ENCODE data around the gene TLL2. TPM values are rescaled to one million over a fixed set of nuclear protein-coding genes. Genes with fewer than 3 reads are reported as not detected.

The TLL2 gene
- polyA plus RNA-seq, 3 donors, result 0.09 to 0.32 TPM; not detected in 1

DNA sequence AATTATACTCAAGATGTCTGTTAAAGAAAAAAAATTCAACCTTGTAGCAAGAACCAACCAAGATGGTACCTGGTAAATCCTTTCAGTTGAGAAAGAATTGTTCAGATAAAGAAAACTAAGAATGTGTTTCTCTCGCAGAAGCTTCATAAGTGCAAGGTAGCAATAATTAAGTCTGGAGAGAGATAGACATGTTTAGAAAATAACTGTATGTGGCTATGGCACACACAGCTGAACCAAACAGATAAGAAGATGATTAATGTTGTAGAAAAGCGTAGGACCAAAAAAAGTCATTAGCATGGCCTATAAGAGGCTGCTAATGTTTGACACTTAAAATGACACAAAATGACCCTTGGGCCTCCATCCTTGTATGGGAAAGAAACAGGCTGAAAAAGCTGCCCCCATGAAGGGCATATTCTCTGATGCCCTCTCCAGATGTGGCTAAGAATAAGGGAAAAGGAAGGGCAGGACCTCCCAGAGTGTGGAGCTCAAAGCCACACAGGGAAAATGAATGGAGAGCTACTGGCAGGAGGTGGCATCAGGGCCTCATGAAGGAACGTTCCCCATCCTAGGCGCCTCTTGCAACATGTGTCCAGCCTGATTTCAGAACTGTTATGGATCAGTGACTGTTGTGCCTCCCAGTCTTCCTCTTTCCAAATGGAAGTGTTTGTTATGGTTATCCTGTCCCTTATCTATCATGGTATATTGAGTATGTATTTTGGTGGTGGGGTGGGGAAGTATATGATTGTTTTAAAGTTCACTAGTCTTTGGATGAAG lies 30.7 kb downstream of the TLL2 start:
- 64 to 70% (median 65%) methylated on average over 4 of the region's 4 CpGs for WGBS, 3 donors
- no peak overlapping the region for H3K27ac ChIP-seq (ENCODE audit: low read depth, low read length)

DNA sequence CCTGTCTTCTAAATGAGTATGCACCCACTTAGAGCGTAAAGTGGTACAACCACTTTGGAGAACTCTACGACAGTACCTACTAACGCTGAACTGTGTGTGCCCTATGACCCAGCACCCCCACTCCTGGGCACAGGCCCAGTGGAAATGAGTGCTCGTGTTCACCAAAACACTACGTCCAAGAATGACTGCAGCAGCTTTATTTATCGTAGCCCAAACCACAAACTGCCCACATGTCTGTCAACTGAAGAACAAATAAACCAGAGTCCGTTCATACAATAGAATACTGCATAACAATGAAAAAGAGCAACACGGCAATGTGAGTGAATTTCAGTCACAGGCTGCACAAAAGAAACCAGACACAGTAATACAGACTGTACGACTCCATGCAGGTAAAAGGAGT lies 35.4 kb downstream of the TLL2 start:
- WGBS, 3 donors, result 75 to 79% (median 76%) methylated on average over 9 of the region's 9 CpGs
- H3K27ac ChIP-seq (ENCODE audit: low read depth, low read length), result no peak overlapping the region

DNA sequence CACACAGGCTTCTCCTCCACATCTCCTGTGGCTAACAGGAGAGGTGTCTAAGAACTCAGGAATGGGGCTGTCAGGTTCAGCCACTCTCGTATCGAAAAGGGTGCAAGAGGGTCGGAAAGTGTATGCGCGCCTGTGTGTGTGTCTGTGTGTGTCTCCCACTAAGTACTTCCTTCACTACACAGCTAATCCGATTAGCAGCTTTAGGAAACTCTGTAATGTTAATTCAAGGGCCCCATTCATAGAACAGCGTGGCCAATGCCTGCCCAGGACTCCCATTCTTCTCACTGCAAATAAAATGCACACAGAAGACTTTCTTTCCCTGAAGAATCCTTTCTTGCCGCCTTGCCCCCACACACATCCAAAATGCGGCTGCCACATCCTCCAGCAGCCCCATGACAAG lies 39.9 kb downstream of the TLL2 start:
- no peak overlapping the region for H3K27ac ChIP-seq (ENCODE audit: low read depth, low read length)
- 74 to 79% (median 76%) methylated on average over 9 of the region's 9 CpGs for WGBS, 3 donors

GRCh38 chr10:96470116-96470743 lies 43.5 kb downstream of the TLL2 start:
- no peak overlapping the region for H3K27ac ChIP-seq (ENCODE audit: low read depth, low read length)
- WGBS, 3 donors, result 17 to 34% (median 28%) methylated on average over 4 of the region's 4 CpGs

GRCh38 chr10:96468845-96469244 lies 44.9 kb downstream of the TLL2 start:
- 37 to 61% (median 45%) methylated on average over 5 of the region's 5 CpGs for WGBS, 3 donors
- H3K27ac ChIP-seq (ENCODE audit: low read depth, low read length), result no peak overlapping the region

- WGBS, 3 donors, result 85 to 87% (median 86%) methylated on average over 6 of the region's 6 CpGs
- no peak overlapping the region for H3K27ac ChIP-seq (ENCODE audit: low read depth, low read length)
Observed at GRCh38 chr10:96465599-96465998, 48.1 kb downstream of the TLL2 start.

DNA sequence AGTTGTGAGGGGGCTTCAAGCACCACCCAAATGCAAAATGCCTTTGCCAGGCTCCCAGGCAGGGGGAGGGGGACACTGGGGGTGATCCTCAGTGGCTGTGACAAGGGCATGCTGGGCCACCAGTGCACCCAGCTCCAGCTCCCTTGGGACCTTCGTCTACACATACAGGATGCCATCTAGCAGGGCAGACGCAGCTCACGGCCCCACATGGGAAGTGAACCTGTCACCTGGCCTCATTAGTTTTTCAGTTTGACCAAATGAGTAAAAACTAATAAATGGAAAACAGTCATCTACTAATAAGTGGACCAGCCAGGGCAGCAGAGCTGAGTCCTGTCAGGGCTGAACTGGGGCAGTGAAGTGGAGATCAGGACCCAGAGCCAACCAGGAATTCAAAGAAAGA lies 50.2 kb downstream of the TLL2 start:
- no peak overlapping the region for H3K27ac ChIP-seq (ENCODE audit: low read depth, low read length)
- 66 to 78% (median 73%) methylated on average over 3 of the region's 3 CpGs for WGBS, 3 donors

DNA sequence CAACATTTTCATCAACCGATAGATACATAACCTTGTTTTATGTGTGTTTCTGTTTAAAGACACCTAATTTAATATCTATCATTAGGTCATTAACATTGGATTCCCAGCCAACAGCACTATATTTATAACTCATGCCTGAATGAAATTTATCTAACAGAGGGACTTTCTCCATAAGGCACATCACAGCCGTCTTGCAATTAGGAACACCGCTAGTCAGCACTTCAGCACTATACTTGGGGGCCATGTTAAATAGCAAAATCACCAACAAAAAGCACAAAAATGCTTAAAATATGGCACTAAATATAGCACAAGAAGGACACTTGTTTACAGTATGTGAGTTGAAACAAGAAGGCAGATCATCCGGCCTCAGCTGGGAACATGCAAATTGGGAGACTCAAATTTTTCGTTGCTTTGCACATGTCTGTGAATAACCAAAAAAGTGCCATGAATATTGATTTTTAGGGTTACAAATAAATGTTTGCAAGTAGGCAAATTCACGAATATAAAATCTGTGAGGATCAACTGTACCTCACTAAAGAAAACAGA lies 51.0 kb downstream of the TLL2 start:
- WGBS, 3 donors, result 79 to 89% (median 81%) methylated on average over 6 of the region's 6 CpGs
- no peak overlapping the region for H3K27ac ChIP-seq (ENCODE audit: low read depth, low read length)

DNA sequence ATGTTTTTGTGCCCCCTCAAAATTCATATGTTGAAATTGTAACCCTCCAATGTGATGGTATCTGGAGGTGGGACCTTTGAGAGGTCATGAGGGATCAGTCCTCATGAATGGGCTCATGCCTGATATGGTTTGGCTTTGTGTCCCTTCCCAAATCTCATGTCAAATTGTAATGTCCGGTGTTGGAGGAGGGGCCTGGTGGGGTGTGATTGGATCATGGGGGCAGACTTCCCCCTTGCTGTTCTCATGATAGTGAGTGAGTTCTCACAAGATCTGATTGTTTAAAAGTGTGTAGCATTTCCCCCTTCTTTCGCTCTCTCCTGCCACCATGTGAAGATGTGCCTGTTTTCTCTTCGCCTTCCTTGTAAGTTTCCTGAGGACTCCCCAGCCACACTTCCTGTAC lies 53.4 kb downstream of the TLL2 start:
- no peak overlapping the region for H3K27ac ChIP-seq (ENCODE audit: low read depth, low read length)
- 97 to 100% (median 100%) methylated on average over 3 of the region's 3 CpGs for WGBS, 3 donors

DNA sequence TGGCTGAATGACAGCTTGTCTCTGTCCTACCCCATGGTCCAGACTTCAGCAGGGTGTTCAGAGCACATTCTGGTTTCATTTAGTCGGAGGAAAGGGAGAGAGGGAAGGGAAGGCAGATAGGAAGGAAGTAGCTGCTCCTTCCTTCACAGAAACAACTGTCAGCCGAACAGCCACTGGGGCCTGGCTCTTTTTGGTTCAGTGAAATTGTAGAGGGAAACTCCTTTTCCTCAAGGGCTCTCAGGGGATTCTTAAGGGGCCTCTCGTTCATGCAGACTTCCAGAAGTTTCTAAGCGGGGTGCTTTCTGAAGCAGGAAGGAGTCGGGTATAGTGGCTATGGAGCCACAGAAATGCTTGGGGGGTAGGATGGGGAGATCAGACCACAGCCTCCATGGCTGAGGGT lies 56.4 kb downstream of the TLL2 start:
- H3K27ac ChIP-seq (ENCODE audit: low read depth, low read length), result no peak overlapping the region
- 64 to 81% (median 68%) methylated on average over 5 of the region's 5 CpGs for WGBS, 3 donors

- 81 to 86% (median 84%) methylated on average over 5 of the region's 5 CpGs for WGBS, 3 donors
- H3K27ac ChIP-seq (ENCODE audit: low read depth, low read length), result no peak overlapping the region
Observed at GRCh38 chr10:96456296-96456840, 57.4 kb downstream of the TLL2 start.

DNA sequence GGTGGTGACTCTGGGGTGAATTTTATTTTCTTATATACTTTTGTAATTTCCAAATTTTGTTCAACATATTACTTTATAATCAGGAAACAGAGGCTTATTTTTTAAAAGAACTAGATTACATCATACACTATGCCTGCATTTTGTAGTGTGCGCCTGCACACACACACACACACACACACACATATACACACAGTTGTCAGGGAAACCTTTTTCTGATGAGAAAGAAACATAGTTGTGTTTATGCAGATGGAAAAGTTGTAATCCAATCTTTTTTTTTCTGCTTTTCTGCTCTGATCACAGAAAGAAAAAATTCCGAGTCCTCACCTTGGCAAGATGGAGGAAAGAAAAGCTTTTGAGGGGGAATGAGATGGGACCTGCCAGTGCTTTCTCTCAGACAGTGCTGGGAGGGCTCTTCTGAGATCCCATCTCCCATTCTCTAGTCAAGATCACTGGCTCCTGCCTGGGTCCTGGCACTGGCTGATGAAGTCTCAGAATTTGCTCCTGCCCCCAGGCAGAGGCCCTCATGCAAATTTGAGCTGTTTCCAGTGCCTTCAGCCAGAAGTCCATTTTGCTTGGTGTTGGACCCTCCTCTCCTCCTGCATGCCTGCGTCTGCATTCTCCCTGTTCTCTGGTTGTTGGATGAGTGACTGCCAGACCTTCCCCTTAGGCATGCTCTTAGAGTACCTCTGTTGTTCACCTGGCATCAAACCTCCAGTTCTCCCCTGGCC lies 59.7 kb downstream of the TLL2 start:
- 83 to 88% (median 86%) methylated on average over 3 of the region's 3 CpGs for WGBS, 3 donors
- H3K27ac ChIP-seq (ENCODE audit: low read depth, low read length), result no peak overlapping the region

DNA sequence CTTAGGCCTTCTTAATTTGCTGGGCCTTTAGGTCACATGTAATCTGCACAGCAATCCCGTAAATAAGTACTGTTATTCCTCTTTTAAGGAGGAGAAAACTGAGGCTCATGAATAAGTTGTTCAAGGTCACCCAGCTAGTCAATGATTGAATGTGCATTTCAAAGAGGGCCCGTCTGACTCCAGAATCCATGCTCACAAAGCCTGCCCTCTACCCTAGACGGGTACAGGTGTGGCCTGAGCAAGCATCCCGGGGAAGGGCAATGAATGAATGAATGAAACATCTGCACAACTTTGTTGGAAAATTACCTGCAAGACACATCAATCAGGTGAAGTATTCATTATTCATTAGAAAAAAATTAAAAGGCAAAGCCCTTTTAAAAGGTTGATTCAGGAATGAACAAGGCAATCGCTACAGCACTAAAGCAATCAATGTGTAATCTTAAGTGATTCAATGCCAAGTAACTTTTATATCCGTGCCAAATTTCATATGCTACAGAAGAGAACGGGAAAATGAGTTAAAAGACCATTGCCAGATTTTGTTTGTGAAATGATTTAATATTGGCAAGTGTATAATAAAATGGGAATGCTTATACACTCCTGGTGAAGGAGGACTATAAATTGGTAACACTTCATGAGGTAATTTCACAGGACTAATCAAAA lies 61.1 kb downstream of the TLL2 start:
- WGBS, 3 donors, result 36 to 75% (median 61%) methylated on average over 7 of the region's 7 CpGs
- H3K27ac ChIP-seq (ENCODE audit: low read depth, low read length), result no peak overlapping the region

DNA sequence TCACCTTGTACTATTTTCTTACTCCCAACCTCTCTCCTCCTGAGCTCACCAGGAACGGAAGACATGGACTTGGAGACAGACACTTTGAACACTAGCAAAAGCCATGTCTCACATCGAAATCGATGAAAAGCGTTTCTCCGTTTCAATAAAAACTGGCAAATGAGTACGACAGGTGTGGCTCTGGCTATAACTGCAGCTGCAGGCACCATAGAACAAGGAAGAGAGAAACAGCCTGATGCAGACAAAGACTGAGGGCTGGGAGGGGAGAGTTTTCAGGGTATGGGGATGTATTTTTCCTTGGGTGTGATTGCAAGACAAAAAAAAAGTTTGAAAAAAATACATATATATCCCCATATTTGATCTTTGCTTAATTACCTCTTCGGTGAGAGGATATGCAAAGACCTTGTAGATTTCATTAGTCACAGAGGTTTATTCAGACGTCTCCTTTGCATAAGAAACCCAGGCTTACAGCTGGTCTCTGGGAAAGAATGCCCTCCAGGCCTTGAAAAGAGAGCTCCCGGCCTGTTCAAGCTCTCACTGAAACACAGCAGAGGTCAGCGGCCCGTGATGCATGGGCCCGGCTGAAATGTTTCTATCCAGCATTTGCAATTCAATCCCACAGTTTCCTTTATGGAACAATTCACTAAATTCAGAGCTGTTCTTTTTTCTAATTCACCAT lies 63.1 kb downstream of the TLL2 start:
- WGBS, 3 donors, result 78 to 90% (median 86%) methylated on average over 12 of the region's 12 CpGs
- H3K27ac ChIP-seq (ENCODE audit: low read depth, low read length), result no peak overlapping the region

GRCh38 chr10:96448558-96448957 lies 65.2 kb downstream of the TLL2 start:
- no peak overlapping the region for H3K27ac ChIP-seq (ENCODE audit: low read depth, low read length)
- 54 to 83% (median 68%) methylated on average over 4 of the region's 4 CpGs for WGBS, 3 donors

GRCh38 chr10:96448021-96448457 lies 65.7 kb downstream of the TLL2 start:
- no peak overlapping the region for H3K27ac ChIP-seq (ENCODE audit: low read depth, low read length)
- WGBS, 3 donors, result 54 to 72% (median 60%) methylated on average over 15 of the region's 15 CpGs

DNA sequence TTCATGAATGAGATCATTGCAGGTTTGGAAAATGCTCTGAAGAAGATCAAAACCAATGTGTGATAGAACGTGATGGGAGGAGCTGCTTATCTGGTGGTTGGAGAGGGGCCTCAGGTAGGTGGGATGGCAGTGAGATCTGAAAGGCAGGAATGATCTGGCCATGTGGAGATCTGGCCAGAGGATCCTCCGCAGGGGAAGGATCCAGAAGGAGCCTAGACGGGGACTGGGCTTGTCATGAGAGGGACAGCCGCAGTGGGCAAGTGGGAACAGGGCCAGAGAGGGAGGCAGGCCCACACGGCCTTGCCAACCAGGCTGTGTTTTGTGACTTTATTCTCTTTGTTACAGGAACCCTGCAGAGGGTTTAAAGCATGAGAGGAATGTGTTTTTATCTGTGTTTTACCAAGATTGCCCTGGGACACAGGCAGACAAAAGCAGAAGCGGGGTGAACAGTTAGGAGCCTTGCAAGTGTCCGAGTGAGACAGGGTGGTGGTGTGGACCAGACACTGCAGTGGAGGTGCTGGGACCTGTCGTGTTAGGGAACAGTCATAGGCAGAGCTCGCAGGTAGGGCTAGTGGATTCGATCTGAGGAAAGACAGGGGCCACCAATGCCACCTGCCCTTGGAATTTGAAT lies 66.6 kb downstream of the TLL2 start:
- WGBS, 3 donors, result 67 to 87% (median 82%) methylated on average over 10 of the region's 10 CpGs

More for the DNA sequence above, 66.6 kb downstream of the TLL2 start:
- no peak overlapping the region for H3K27ac ChIP-seq (ENCODE audit: low read depth, low read length)
